HepG2 (cell line): ENCODE results near the gene SCARF1.

ENCODE experiments used
- CTCF ChIP-seq: sonication (generic); formaldehyde crosslinking; IDR thresholded peaks from 2 replicates; pipeline ENCODE4 v1.5.0; 2020; ENCODE audit warnings: mild to moderate bottlenecking, missing genetic modification reagents, moderate library complexity
- KDM4B ChIP-seq: sonication (generic); formaldehyde crosslinking; IDR thresholded peaks from 2 replicates; pipeline ENCODE4 v1.4.0; 2020; ENCODE audit warnings: missing genetic modification reagents
- KLF16 ChIP-seq, 2 experiments: sonication (generic) in 1 of 2; formaldehyde crosslinking in 1 of 2; IDR thresholded peaks; 2 replicates each; pipeline versions ENCODE4 v1.6.1 to v1.8.0; 2016 to 2023; ENCODE audit warnings: missing genetic modification reagents in 2 of 2, missing compliant biosample characterization in 1 of 2

GRCh38 chr17:1621273-1621954 is 24.1 kb downstream of the SCARF1 start:
- TF ChIP-seq CTCF (CRISPR knock-in tag) (no peak), KDM4B (CRISPR knock-in tag) (no peak), KLF16 (CRISPR knock-in tag; IDR thresholded peaks at IDR 0.05) (no peak)
